NCI-H2171 treated with DMSO at 0.1 percent for 48 hours (cell line): ENCODE measurements around the gene CD99.

Source experiments
- DNase-seq: peaks from one replicate; lab custom pipeline; 2025; lab: John Stamatoyannopoulos, UW

The CD99 gene

GRCh38 chrX:2676794-2677675, 14.1 kb upstream of the CD99 start:
- DNase-seq: no peak

DNA sequence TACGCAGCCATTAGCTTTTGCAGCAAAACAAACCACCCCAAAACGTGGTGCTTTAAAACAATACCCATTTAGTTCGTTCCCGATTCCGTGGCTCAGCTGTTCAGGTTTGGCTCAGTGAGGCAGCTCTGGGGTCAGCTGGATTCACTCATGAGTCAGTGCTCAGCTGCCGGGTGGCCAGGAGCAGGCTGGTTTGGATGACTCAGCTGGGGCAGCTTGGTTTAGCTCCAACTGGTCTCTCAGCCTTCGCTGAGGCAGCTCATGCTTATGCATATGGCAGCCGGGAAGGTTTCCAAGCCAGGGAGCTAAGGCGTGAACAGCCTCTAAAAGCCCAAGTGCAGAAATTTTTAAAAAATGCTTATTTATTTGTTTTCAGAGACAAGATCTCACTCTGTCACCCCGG, 13.3 kb upstream of the CD99 start:
- no peak for DNase-seq

DNA sequence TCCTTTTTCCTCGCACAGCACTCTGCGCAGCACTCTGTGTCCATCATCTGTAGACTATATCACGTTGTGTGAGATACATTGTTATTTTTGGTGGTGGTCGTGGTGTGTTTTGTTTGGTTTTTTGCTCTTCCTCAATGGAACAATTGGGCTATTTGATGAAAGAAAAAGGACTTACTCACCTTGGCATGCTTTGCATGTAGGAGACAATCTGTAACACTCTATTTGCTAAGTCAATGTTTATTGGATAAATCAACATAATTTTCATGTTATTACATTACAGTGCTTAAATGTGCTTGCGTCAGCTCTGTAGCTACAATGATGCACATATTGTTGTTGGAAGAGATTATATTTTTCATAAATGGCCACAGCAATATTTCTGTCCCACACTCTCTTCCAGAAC, 12.5 kb upstream of the CD99 start:
- no peak for DNase-seq

GRCh38 chrX:2679534-2680485, 11.3 kb upstream of the CD99 start:
- no peak for DNase-seq

- no peak for DNase-seq
These were observed 10.4 kb upstream of the CD99 start for GRCh38 chrX:2680486-2681348.

- no peak for DNase-seq
These were observed 8.4 kb upstream of the CD99 start for GRCh38 chrX:2682565-2683177.

DNA sequence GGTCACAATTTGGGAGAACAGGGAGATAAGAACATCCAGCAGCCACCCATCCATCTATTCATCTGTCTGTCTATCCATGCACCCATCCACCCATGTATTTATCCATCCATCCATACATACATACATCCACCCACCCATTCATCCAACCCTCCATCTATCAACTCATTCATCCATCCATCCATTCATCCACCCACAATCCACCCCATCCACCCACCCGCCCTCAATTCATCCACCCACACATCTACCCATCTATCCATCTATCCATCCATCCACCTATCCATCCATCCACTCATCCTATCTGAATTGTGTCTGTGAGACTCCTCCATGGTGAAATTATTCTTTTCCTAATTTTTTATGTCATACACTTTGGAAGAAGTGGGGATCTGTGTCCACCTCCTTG, 6.8 kb upstream of the CD99 start:
- no peak for DNase-seq

GRCh38 chrX:2685886-2686285, 5.2 kb upstream of the CD99 start:
- no peak for DNase-seq

DNA sequence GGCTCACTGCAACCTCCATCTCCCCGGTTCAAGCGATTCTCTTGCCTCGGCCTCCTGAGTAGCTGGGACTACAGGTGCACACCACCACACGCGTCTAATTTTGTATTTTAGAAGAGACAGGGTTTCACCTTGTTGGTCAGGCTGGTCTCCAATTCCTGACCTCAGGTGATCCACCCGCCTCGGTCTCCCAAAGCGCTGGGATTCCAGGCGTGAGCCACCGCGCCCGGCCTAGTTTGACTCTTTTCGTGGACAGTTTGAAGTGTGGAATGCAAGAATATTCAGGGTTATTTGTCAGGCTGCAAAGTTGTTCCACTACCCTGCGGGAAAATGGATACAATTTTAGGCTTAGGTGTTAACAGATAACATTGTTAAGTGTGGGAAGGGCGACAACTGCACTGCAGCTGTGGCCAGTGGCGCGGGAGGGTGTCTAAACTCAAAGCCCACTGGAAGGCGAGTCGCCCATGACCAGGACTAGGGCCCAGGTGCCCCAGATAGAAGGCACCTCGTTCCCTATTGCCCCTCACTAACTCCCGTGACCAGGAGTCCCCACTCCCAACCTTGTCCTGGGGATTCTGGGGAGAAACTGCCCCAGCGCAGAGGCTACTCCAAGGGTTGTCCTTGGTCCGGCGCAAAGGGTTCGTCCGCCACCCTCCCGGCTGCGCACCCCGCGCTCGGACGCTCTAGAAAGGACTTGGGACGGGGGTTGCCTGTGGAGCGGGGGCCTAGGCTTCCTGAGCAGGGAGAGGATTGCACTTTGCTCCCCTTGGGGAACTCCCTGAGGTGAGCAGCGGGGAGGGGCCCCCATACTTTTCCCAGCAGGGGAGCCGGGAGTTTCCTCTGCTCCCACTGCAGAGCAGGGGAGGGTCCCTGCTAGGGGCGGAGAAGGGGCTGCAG, 1.1 kb upstream of the CD99 start:
- no peak for DNase-seq

DNA sequence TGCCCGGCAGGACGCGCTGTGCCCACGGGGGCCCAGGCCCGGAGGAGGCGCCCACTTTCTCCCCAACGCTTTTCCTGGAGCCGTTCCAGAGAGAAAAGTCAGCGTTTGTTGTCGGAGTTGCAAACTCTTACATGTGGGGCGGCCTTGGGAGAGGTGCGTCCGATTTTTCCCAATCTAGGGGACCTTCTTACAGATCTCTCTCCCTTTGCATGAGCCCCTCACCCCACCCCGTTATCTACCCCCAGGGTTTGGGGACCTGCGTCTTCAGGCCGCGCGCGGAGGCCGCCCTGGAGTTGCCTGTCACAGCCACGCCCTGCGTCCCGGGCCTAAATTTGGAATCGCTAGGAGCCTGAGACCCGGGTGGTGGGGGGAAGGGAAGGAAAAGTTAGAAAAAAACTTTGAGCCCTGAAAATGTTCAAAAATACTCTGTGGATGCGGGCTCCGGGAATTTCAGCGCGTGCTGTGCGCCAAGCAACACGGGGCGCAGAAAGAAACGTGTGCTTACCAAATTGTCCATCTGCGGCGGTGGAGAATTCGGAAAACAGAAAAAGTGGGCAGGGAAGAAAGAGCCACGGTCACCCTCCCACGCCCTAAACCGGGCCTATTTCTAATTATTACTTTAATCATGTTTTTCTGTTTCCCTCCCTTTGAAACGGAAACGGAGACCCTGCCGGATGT, 587 bp downstream of the CD99 start:
- DNase-seq: no peak

DNA sequence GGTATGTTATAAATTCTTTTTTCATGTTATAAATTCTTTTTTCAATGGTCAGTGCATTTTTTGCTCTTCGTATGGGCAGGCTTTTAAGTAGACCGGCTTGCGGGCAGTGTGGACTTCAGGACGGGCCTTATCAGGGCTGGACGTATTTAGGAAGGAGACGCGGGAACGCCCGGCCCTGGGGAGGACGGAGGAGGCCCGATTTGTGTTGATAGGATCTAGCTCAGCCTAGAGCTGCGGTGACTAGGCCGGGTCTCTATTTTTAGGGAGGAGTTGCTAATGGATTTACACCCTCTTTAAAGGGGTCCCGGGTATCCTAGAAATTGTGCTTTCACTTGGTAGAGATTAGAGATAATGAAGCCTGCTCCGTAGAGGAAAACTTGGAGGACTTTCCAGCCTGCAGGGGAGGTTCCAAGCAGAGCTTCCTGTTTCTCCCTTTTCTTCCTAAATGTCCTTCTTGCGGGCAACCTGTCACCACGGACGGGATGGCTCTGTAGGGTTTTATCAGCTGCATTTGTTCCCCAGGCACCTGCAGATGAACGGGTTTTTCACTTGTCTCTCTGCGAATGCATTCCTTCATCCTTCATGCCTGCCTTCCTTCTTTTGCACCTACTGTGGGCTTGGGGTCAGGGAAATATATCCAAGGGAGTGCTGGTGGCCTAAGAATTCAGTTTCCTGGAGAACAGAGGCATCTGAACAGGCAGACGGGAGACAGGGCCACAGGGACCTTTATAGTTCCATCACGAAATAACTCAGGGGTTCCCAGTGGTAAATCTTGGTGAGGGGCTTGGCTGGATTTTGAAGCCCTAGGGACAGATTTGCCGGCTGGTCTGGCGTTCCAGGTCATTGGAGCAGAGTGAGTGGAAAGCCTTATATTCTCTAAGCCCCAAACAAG, 1.4 kb downstream of the CD99 start:
- no peak for DNase-seq

DNA sequence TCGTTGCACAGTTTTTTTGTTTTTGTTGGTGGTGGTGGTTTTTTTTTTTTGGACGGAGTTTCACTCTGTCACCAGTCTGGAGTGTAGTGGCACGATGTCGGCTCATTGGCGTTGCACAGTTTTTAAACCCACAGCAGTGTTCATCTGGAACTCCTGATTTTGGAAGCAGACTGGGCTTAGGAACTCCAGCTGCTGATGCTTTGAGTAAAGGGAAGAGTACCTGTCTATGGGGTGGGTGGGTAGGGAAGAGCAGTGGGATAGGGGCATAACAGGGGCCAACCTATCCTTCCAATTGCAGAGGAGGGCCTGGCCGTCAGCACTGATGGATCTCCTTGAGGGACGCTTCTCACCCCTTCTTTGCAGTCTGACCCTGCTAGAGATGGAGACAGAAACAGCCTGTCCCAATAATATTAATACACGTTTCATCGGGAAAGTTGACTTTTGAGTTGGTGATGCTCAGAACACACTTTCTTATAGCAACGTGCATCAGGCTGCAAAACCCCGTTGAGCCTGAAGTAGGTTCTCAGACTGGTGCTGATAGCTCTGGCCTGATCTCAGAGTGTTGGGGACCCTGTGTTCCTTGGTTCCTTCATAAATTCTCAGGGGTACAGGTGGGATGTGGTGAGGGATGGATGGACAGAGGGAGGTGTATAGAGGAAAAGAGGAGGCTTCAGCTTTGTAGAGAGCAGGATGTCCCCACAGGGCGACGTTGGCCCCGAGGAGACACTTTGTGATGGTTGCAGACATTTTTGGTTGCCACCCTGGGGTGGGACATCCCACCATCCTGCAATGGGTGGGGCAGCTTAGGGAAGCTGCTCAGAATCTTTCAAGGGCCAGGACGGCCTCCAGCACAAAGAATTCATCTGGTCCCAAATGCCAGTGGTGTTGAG, 2.3 kb downstream of the CD99 start:
- DNase-seq: no peak

- no peak for DNase-seq
These were observed 3.8 kb downstream of the CD99 start for GRCh38 chrX:2694914-2695267.

DNA sequence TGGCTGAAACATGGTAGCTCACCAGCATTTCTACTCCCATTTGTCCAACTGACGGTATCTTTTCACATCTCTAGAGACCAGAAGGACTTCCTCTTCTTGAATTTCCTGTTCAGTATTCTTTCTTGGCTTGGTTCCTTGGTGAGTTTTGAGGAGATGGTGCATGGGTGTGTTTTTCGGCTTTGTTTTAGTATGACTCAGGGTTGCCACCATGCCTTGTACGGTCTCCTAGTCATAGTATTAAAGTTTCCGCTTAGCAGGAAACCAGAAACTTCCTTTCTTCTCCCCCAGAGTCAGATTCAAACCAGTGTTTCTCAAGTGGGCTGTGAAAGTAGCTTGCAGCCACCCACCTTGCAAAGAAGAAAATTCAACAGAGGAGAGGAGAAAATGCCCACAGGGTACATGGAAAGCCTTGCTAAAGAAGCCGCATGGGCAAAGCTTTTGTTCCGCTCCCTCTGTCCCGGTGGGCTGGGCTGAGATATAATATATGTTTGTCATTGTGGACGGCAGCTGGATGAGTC, 5.7 kb downstream of the CD99 start:
- DNase-seq: no peak

GRCh38 chrX:2697306-2697705, 6.2 kb downstream of the CD99 start:
- no peak for DNase-seq

GRCh38 chrX:2697741-2698299, 6.7 kb downstream of the CD99 start:
- no peak for DNase-seq

GRCh38 chrX:2698604-2699003, 7.5 kb downstream of the CD99 start:
- DNase-seq: no peak
